Measurements from ENCODE around the gene MCCD1.
"Not testable (repeated sequence)": the region's sequence is repeated elsewhere in the genome, so short reads cannot be mapped to it uniquely, and the experiment has no call there.

MCCD1 gene, protein sequence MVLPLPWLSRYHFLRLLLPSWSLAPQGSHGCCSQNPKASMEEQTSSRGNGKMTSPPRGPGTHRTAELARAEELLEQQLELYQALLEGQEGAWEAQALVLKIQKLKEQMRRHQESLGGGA

DNA sequence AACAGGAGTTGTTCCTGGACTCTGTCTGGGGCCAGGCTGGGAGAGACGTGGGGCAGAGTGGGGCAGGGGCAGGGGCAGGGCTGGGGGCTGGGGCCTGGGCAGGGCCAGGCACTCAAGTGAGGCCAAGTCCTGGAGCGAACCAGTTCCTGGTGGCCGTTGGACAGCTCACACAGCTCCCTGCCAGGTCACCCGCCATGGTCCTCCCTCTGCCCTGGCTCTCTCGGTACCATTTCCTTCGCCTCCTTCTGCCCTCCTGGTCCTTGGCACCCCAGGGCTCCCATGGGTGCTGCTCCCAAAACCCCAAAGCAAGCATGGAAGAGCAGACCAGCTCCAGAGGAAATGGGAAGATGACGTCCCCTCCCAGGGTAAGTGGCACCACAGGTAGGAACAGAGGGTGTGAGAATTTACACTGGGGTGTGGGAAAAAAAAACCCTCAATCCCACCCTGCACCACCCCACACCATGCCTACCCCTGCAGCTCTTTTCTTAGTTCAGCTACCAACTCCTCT is at the start of gene MCCD1:
Gene MCCD1, plus strand, starts transcription at position 142 of the 508 bp plus-strand sequence. Its CDS starts 53 bp downstream, at position 195.
- DNase-seq = no peak

DNA sequence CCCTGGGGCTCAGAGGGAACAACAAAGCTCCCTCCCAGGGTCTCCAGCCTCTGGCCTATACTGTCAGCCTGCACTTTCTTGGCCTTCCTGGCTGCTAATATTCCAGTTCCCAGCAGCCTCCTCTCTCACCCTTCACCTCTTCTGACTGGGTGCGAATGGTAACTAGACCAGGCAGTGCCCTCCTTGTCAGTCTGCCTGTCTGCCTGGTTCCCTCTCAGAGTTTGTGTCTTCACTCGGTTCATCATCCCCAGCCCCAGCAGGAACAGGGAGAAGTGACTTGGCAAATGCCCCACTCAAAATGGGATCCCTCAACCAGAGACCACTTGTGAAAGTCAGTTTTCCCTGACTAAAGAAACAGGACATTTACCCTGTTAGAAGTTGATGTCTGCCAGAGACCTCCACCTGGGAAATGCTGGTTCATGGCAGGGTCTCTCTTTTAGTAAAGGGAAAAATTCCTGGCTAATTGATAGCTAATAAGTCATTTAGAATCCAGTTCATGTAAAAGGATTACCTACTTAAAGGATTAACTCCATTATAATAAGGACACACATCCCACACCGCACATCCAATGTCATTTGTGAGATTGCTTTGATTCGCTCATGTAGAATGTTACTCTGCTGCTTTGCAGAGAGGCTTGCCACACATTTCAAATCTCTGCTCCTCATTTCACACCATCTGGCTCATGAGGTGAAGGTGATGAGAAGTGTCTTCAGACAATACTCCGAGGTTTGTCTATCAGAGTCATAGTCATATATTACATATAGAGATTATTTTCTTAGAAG is 49.4 kb upstream of the MCCD1 start:
- no peak for DNase-seq

DNA sequence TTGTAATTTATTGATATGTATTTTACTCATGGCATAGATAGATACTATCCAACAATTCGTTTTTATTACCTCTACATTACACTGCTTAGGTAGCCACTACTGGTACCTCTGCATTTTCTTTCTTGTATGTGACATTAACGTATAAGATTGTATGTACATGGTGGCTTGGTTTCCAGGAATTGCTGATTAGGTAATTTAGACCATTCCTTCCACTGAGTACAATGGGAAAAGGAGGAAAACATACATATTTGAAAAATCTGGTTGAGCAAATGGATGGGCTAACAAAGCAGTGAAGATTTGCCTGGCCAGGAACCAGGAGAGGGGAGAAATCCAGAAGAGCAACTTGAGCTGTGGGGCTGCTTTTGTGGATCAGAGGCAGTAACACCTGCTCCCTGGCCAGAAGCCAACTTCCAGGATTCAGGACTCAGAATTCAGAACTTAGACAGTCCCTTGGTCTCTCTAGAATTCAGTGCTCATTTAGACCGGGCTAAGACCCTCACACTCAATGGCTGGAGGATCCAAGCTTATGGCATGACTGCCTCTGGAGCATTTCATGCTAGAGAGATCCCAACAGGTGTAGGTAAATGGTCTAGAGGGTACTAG is 48.7 kb upstream of the MCCD1 start:
- DNase-seq = no peak

DNA sequence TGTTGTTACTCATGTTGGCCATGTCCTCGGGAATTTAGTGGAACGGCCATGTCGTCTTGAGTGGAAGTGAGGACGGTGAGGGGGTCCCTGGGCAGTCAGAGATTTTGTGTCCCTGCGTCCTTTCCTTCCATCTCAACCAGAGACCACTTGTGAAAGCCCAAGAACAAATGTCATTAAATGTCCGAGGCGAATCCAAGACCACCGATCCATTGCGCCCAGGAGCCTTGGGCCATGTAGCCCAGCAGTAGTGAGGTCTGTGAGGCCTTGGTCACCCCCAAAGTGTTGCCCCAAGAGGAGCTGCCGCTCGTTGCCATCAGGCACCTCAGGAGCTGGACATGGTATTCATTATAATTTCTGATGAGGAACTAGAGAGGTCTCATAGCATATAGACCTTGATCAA is 48.2 kb upstream of the MCCD1 start:
- no peak for DNase-seq

DNA sequence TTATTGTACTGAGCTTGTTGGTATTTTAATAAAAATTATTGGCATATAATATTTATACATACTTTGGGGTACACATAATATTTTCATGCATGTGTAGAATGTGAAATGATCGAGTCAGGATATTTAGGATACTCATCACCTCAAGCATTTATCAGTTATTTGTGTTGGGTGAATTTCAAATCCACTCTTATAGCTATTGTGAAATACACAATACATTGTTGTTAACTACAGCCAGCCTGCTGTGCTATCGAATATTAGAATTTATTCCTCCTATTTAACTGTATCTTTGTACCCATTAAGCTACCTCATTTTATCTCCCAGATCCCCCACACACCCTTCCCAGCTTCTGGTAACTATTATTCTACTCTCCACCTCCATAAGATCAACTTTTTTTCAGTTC is 45.4 kb upstream of the MCCD1 start:
- DNase-seq = no peak

DNA sequence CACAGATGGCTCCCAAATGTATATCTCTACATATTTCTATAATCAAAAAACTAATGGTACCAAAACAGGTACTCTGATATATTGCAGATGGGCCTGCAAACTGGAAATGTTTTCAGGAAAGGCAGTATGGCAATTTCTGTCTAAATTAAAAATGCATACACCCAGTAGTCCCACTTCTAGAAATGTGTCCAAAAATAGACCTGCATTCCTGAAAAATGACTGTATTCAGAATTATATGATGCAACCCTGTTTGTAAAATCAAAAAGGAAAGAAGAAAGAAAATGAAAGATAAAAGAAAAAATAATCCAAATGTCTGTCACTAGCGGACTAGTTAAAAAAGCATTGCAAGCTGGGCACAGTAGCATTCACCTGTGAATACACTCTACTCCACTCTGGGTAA is 43.7 kb upstream of the MCCD1 start:
- DNase-seq = no peak

DNA sequence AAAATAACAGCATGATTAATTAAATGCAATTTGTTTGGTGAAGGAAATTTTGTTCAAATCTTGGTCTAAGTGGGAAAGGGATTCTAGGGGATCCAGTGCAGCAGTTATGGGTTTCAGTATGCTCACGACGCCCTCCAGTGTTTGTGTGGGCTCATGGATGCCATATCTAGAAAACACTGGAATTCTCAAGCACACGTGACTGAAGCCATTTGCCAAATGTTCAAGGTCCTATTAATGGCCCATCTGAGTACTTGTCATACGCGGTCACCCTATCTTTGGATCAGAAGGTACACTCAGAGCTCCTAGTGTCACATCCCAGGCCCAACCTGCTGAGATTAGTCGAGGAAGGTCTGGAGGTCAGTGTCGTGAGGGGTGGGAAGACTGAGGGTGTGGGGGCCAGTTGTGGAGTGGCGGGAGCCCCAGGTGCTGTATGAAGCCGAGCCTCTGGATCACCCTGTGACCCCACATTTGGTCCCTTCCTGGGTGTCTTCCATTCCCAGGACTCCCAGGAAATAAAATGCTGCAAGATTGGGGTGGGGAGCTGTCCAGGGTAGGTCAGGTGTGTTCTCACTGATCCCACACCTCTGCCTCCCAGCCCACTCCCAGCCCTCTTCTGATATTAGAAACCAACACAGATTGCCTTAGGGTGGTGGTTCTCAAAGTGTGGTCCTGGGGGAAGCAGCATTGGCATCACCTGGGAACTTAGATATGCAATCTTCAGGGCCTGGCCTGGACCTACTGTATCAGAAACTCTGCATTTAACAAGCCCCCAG is 42.5 kb upstream of the MCCD1 start:
- not testable (repeated sequence) for DNase-seq

DNA sequence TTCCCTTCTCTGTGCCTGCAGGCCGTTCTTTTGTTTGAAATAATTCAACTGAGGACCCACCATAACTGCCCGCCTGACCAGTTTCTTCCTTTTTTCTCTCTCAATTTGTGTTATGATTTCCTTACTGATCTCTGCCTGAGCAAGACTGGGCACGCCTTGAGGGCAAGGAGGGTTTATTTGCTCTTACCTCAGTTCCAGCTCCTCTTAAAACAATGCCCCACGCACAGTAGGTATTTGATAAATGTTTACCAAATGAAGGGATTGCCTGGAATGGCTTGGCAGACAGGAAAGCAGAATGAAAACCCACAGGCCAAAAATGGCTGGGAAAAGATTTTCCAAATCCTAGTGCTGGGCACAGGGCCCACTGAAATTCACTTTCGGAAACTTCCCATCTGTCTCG is 41.1 kb upstream of the MCCD1 start:
- DNase-seq = not testable (repeated sequence)

DNA sequence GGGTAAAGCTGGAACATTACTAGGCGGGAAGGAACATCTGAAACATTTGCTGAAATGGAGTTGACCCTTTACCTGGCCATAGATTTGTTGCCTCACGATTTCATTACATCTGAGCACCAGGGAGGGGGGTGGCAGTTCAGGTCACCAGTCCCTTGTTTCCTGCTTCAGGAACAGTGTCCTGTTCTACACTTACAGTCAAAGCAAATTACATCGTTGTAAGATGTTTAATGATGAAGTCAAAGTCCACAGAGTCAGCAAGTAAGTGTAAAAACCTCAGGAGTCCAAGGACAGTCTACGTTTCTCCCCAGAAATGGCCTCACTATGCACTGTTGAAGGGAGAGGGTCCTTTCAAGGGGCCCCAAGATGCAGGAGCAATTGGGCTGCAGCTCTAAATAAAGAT is 39.7 kb upstream of the MCCD1 start:
- no peak for DNase-seq

DNA sequence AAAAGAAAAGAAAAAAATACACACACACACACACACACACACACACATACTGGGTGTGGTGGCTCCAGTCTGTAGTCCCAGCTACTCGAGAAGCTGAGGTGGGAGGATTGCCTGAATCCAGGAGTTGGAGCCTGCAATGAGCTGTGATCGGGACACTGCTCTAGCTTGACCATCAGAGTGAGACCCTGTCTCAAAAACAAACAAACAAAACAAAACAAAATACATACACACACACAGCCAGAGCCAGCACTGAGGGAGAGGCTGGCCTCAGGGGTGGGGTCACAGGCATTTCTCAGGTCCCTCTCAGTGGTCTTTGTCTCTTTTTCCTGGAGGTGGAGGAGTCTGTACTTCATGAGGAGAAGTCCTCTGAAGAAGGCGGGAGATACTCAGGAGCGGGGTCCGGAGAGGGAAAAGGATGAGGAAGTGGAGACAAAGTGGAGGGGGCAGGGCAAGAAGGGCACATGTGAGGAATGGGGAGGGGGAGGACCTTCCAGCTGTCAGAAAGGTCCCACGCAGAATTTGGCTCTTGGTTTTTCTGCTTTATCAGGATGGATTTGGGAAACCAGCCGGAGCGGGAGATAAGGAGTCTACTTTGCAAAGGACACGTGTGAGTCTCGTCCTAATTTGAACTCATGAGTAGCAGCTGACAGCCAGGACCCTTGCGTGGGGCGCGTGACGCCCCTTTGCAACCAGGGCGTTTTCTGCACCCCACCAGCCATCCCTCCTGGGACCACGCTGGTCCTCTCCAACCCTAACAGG is 38.5 kb upstream of the MCCD1 start:
- DNase-seq = no peak

DNA sequence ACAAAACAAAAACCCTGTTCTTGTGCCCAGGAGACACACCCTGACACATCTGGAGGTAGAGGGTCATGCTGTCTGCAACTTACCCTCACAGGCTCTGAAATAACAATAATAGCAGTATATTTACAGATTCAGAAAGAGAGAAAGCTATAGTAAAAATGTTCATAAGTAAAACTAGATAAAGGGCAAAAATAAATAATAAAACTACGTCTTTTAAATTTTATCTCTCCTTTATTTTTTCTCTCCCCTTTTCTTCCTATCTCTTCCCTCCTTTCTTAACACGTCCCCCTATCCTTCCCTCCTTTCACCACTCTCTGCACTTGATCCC is 35.2 kb upstream of the MCCD1 start:
- not testable (repeated sequence) for DNase-seq

DNA sequence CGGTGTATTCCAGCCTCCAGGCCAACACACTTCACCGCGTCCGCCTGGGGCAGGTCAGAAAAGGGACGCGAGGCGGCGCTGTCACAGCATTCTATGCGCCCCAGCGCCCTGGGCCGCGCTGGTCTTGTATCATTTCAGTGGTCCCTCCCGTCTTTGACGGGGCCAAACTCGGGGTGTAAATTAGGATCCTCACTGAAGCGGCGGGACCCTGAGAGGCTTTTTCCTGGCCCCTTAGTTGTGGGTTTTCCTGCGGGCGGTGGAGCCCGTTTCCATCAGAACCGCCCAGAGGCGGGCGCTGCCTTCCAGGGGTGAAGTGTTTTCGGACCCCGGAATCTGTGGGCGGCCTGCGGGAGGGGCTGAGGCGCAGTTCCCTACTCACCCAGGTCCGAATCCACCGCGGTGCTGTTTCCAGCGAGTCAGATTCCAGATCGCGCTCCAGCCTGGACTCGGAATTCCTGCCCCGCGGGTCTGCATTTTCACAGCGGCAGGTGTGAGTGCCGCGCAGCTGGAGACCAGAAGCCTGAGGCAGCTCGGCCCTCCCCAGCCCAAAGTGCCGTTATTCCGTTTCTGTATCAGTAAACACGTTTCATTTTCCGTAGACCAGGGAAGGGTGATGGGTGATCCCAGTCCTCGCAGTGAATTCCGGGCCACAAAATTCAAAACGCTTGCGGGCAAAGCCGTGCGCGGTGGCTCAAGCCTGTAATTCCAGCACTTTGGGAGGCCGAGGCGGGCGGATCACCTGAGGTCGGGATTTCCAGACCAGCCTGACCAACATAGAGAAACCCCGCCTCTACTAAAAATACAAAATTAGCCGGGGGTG is 34.7 kb upstream of the MCCD1 start:
- peak; percentile 33 to 66 for DNase-seq

DNA sequence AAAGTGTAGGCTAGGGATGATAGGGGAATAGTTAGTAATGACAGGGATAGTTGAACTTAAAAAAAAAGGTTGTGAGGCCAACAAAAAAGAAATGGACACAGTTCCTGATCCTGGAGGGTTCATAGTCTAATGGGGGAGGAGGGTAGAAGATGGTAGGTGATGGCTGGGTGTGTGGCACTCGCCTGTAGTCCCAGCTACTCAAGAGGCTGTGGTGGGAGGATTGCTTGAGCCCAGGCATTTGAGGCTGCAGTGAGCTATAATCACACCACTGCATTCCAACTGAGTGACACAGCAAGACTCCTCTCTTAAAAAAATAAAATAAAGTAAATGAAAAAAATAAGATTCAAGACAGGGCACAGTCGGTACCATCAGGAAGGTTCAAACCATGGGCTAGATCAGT is 33.2 kb upstream of the MCCD1 start:
- no peak for DNase-seq

DNA sequence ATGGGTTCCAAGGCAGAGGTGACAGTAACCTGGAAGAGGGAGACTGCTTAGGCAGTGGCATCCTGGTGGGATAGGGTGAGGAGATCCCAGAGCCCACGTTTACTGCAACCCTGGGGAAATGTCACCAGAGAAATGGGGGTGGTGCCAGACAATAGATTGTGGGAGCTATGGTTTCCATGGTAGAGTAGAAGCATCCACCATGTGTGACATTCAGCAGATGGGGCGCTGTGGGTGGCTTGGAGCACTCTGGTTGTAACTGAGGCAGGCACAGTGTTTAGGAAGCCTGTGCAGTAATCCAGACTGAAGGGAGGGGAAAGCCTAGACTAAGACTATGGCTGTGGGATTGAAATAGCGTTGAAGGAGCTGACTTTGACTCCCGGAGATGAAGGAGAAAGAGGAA is 31.9 kb upstream of the MCCD1 start:
- DNase-seq = not testable (repeated sequence)

DNA sequence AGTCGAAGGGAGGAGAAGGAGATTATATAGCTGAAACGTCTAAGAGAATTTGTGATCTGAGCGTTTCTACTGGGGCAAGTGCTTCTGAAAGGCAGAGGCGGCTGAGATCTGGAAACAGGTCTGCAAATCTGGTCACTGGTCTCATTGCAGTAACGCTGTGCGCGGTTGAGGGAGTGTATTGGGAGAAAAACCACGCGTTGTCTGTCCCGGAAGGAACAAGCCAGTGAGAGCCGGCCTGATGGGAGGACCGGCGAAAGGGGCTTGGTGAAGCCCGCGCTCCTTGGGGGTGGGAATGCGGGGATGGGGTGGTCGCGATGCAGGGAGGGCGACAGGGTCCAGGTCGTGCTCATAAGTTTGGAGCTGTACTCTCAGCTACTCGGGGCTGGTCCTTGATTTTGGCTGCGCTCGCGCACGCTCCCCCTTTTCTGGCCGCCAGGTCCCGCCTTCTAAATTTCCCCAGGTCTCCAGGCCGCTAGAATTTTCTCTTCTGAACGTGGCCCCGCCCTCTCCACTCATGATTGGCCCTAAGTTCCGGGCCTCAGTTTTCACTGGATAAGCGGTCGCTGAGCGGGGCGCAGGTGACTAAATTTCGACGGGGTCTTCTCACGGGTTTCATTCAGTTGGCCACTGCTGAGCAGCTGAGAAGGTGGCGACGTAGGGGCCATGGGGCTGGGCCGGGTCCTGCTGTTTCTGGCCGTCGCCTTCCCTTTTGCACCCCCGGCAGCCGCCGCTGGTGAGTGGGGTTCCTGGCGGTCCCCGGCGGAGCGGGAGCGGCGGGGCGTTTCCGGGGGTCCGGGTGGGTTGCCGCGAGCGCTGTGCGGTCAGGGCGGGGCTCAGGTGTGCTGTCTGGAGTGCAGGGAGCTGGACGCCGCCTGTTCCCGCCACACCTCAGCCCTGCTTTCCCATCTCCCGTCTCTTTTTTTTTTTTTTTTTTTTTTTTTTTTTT is 31.0 kb upstream of the MCCD1 start, which contains the start of gene MICB:
Gene MICB, plus strand, starts transcription at position 615 of the 946 bp plus-strand sequence. Its CDS starts 49 bp downstream, at position 664.
- DNase-seq = peak; percentile 65 to 74

DNA sequence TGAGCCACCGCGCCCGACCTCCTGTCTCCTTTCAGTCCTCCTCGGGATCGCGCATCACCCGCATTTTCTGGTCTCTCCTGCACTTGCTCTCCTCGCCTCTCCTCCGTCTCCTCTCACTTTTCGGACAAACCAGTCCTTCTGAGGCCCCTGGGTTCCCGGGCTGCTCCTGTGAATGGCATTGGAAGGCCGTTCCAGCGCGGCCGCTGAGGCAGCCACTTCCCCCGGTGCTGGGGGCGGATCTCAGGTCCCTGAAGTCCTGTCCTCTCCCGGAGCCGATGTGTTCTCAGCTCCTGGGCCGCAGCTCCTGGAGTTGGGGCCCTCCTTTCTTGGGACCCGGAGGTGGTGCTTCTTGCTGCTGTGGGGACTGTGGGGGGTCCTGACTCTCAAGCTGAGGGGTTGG is 30.0 kb upstream of the MCCD1 start:
- DNase-seq = no peak

DNA sequence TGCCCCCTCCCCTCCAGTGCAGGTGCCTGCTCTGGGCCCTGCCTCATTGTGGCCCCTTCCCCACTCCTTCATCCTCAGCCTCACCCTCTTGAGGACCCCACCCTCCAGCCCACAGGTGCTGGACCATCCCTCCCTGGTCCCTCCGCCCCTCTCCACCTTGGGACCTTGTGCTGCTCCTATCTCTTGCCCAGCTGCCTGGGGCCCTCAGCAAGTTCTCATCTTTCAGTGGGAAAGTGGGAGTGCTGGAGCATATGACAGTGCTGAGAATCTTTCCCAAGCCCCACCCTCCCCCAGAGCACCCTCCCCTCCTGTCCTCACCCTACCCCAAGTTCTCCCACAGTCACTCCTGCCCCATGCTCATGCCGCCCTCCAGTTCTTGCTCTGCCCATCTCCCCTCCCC is 29.1 kb upstream of the MCCD1 start:
- not testable (repeated sequence) for DNase-seq

DNA sequence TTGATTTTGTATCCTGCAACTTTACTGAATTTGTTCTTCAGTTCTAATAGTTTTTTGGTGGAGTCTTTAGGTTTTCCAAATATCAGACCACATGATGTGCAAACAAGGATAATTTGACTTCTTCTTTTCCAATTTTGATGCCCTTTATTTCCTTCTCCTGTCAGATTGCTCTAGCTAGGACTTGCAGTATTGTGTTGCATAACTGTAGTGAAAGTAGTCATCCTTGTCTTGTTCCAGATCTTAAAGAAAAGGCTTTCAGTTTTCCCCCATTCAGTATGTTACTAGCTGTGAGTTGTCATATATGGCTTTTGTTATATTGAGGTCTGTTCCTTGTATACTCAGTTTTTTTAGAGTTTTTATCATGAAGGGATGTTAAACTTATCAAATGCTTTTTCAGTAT is 26.2 kb upstream of the MCCD1 start:
- DNase-seq = no peak

DNA sequence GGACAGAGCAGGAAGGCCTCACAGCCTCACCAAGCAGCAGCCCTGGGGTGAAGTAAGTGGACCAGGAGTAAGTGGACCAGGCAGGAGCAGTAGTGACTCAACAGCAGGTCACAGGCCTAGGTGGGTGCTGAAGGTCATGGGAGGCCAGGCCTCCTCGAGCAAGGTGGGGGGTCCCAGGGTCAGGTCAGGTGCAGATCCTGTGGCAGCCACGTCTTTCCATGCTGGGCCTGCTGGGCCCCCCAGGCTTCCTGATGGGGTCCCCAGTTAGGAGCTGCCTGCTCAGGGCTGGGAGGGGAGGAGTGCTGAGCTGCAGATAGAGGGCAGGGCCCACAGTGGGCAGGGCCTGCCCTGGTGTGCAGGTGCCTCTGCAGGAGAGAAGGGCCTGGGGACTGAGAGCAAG is 19.7 kb upstream of the MCCD1 start:
- not testable (repeated sequence) for DNase-seq

DNA sequence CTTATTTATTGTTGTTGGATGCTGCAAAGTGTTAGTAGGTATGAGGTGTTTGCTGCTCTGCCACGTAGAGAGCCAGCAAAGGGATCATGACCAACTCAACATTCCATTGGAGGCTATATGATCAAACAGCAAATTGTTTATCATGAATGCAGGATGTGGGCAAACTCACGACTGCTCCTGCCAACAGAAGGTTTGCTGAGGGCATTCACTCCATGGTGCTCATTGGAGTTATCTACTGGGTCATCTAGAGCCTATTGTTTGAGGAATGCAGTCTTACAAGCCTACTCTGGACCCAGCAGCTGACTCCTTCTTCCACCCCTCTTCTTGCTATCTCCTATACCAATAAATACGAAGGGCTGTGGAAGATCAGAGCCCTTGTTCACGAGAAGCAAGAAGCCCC is 18.8 kb upstream of the MCCD1 start:
- no peak for DNase-seq
